Measurements from ENCODE around the gene DOK7. TPM values are rescaled to one million over a fixed set of nuclear protein-coding genes. Genes with fewer than 3 reads are reported as not detected.

Gene DOK7
- total and polyA plus RNA-seq, 2 of the 4 experiments (the other 2 are of a cell fraction), result not detected

- no peak for TF ChIP-seq FOS (IDR thresholded peaks at IDR 0.05; ENCODE audit: low read depth, low read length)
- no peak for TF ChIP-seq CHD1 (IDR thresholded peaks at IDR 0.05; ENCODE audit: low read depth, low read length)
Measured at GRCh38 chr4:3462790-3463415, at the start of gene DOK7 (continued).

GRCh38 chr4:3413675-3414420 is 49.3 kb upstream of the DOK7 start:
- H2AFZ ChIP-seq (replicated peaks; ENCODE audit: low read length, poor library complexity), result no peak overlapping the region
- WGBS, 2 experiments (ENCODE audit: extremely low coverage in 2 of 2, insufficient read length in 1 of 2), result 77% methylated on average over 19 of the region's 32 CpGs; no CpG with 5 or more reads in 1 of the 2 experiments
- ATAC-seq (ENCODE audit: low read depth), result no peak
- DNase-seq, result no peak
- peaks cover 8% of the 10 kb centered on the region; the same call in 1 of the 2 replicates for H3K9me1 ChIP-seq (ENCODE audit: insufficient read depth, low read length)
- H3K18ac ChIP-seq (ENCODE audit: low read depth, low read length), result no peak overlapping the region
- no peak for TF ChIP-seq ELK1 (IDR thresholded peaks at IDR 0.05; ENCODE audit: borderline replicate concordance, low read depth, low read length)
- no peak for TF ChIP-seq NFE2L2 (IDR thresholded peaks at IDR 0.05; ENCODE audit: low read depth, low read length)
- no peak for TF ChIP-seq FOS (IDR thresholded peaks at IDR 0.05; ENCODE audit: low read depth, low read length)
- H2BK15ac ChIP-seq (ENCODE audit: low read depth, low read length), result no peak overlapping the region
- H4K20me1 ChIP-seq (ENCODE audit: insufficient read depth, low read length), result peaks cover 14% of the 10 kb centered on the region
- ChIA-PET POLR2A (ENCODE audit: unreplicated experiment) (no interaction called here), CTCF (interaction anchor here (0.6 kb wide), 1 partner anchor 709 kb away, joined by 3 read pairs; no protein-coding TSS in a partner anchor)
- H4K91ac ChIP-seq (ENCODE audit: insufficient read depth, low read depth, low read length), result no peak overlapping the region
- H4K8ac ChIP-seq (ENCODE audit: low read depth in 2 of 2, low read length in 2 of 2), result no peak overlapping the region
- H3K56ac ChIP-seq (ENCODE audit: extremely low read depth, insufficient read depth, low read length), result no peak overlapping the region
- no peak overlapping the region for H3K4ac ChIP-seq (ENCODE audit: low read depth, low read length)
- no peak overlapping the region for H3K27ac ChIP-seq (ENCODE audit: insufficient read depth, low read length)
- no peak overlapping the region for H4K5ac ChIP-seq (ENCODE audit: low read depth, low read length)
- no peak overlapping the region for H2BK5ac ChIP-seq (ENCODE audit: low read depth, low read length, poor library complexity, severe bottlenecking)
- no peak overlapping the region for H2BK20ac ChIP-seq (ENCODE audit: low read depth, low read length)
- H3K4me2 ChIP-seq (ENCODE audit: low read depth, low read length), result no peak overlapping the region
- no peak overlapping the region for H3K23ac ChIP-seq (ENCODE audit: low read depth, low read length)
- H3K14ac ChIP-seq (replicated peaks; ENCODE audit: low read depth, low read length), result no peak overlapping the region
- H2BK120ac ChIP-seq (ENCODE audit: low read depth, low read length), result no peak overlapping the region
- BruUV-seq (replicated peaks), result no TSS peak
- H3K4me1 ChIP-seq (ENCODE audit: control insufficient read depth, insufficient read depth, low read length), result no peaks in the 10 kb centered on the region
- no peak overlapping the region for H2AK9ac ChIP-seq (replicated peaks; ENCODE audit: low read depth, low read length, poor library complexity)
- in situ Hi-C loops (cut with MboI; ENCODE audit: low sequenced_read_pairs), result no loop called here
- no peak overlapping the region for H3K9ac ChIP-seq (ENCODE audit: low read depth, low read length)
- no peak overlapping the region for H2AK5ac ChIP-seq (ENCODE audit: low read depth, low read length)
- H3K36me3 ChIP-seq (ENCODE audit: control insufficient read depth, insufficient read depth, low read length), result peaks cover 19% of the 10 kb centered on the region
- dilution Hi-C loops (cut with HindIII; ENCODE audit: low sequenced_read_pairs, unreplicated experiment), result no loop called here
- H3K79me1 ChIP-seq (ENCODE audit: low read depth in 1 of 2, low read length in 2 of 2), result peaks cover 9 to 10% of the 10 kb centered on the region in 2 experiments; a peak in 3 of 4 replicates
- no peaks in the 10 kb centered on the region for H3K27me3 ChIP-seq (ENCODE audit: control insufficient read depth, insufficient read depth, low read length)
- H3K4me3 ChIP-seq (ENCODE audit: insufficient read depth, low read depth, low read length), result no peak overlapping the region
- intact Hi-C loops (cut with micrococcal nuclease), result no loop called here
- H3K9me3 ChIP-seq (ENCODE audit: control insufficient read depth, insufficient read depth, low read length), result no peaks in the 10 kb centered on the region
